Endothelial cell of umbilical vein (primary cell): ENCODE data around the gene HASPIN. TPM values are rescaled to one million over a fixed set of nuclear protein-coding genes. Genes with fewer than 3 reads are reported as not detected.

Source experiments
- BruUV-seq: library from RNA; stranded (reverse); fragments of 400-500 nt; replicated peaks from 2 replicates; lab custom pipeline; 2021; lab: Mats Ljungman, UMichigan
- CTCF ChIA-PET: fragments of 300-600, 350-600 bp; sonication (Branson Sonifier 250); formaldehyde crosslinking; loops from one replicate; lab custom pipeline; 2021; ENCODE audit warnings: antibody characterized with exemption, inconsistent platforms; lab: Charles Lee
- POLR2A ChIA-PET: fragments of 300-600, 350-600 bp; sonication (Branson Sonifier 250); formaldehyde crosslinking; loops from one replicate; lab custom pipeline; 2021; ENCODE audit warnings: antibody characterized with exemption, inconsistent platforms; lab: Charles Lee
- DNase-seq: peaks from one replicate; pipeline ENCODE4 v3.0.0-alpha.2; 2011; ENCODE audit warnings: low read depth, low spot score
- FAIRE-seq: peaks from 2 replicates; lab custom pipeline; 2011; peaks lifted over from hg19 to GRCh38; lab: Jason Lieb, UNC
- H2AFZ ChIP-seq: 2 replicates; pipeline ENCODE4 v1.6.0; 2012; ENCODE audit warnings: low read depth, low read length, control low read depth, inconsistent platforms
- H3K27ac ChIP-seq: 2 replicates; pipeline ENCODE4 v1.5.1; 2011; ENCODE audit warnings: low read depth, mild to moderate bottlenecking, control low read depth, low read length, moderate library complexity; ENCODE audit not compliant: insufficient read depth
- H3K27me3 ChIP-seq, 2 experiments: 2 replicates each; pipeline versions ENCODE4 v1.6.0 to v1.6.1; 2011; ENCODE audit warnings: low read length in 2 of 2, mixed read lengths in 1 of 2; ENCODE audit not compliant: control insufficient read depth in 2 of 2, insufficient read depth in 2 of 2
- H3K36me3 ChIP-seq, 2 experiments: 2 replicates in 1 of 2; 3 replicates in 1 of 2; pipeline ENCODE4 v1.5.1; 2011; ENCODE audit warnings: low read length in 2 of 2, mild to moderate bottlenecking in 1 of 2, moderate library complexity in 1 of 2; ENCODE audit not compliant: control insufficient read depth in 2 of 2, insufficient read depth in 2 of 2; ENCODE audit errors: extremely low read depth in 1 of 2
- H3K4me1 ChIP-seq: 3 replicates; pipeline ENCODE4 v1.5.1; 2011; ENCODE audit warnings: mild to moderate bottlenecking, low read length; ENCODE audit not compliant: control insufficient read depth, insufficient read depth; ENCODE audit errors: extremely low read depth
- H3K4me2 ChIP-seq: 2 replicates; pipeline ENCODE4 v1.6.1; 2011; ENCODE audit warnings: low read length, control low read depth, mixed read lengths; ENCODE audit not compliant: insufficient read depth
- H3K4me3 ChIP-seq, 3 experiments: fragments of 200-600 bp in 1 of 3; sonication (generic), shearing (Covaris generic) in 1 of 3; replicated peaks in 1 of 3; 2 replicates each; pipeline ENCODE4 v1.5.1; 2011 to 2016; ENCODE audit warnings: control low read depth in 3 of 3, low read length in 3 of 3, mild to moderate bottlenecking in 2 of 3, inconsistent platforms in 1 of 3, low read depth in 1 of 3, moderate library complexity in 1 of 3; ENCODE audit not compliant: insufficient read depth in 1 of 3
- H3K79me2 ChIP-seq: 2 replicates; pipeline ENCODE4 v1.6.0; 2012; ENCODE audit warnings: low read length, inconsistent platforms; ENCODE audit not compliant: control insufficient read depth, insufficient read depth
- H3K9ac ChIP-seq: replicated peaks from 2 replicates; pipeline ENCODE3; 2011; ENCODE audit warnings: low read length, control low read depth; ENCODE audit not compliant: insufficient read depth; ENCODE audit errors: extremely low read depth
- H3K9me1 ChIP-seq: replicated peaks from 3 replicates; pipeline ENCODE4 v1.6.0; 2011; ENCODE audit warnings: mild to moderate bottlenecking, low read length; ENCODE audit not compliant: control insufficient read depth, insufficient read depth; ENCODE audit errors: extremely low read depth
- H3K9me3 ChIP-seq: replicated peaks from 2 replicates; pipeline ENCODE4 v1.5.1; 2012; ENCODE audit warnings: low read length, inconsistent platforms; ENCODE audit not compliant: control insufficient read depth, insufficient read depth
- H4K20me1 ChIP-seq: replicated peaks from 2 replicates; pipeline ENCODE3; 2011; ENCODE audit warnings: mild to moderate bottlenecking, low read length; ENCODE audit not compliant: control insufficient read depth, insufficient read depth; ENCODE audit errors: extremely low read depth
- EZH2 ChIP-seq: IDR thresholded peaks from 2 replicates; pipeline ENCODE4 v1.6.1; 2012; ENCODE audit warnings: borderline replicate concordance, low read depth, mild to moderate bottlenecking, moderate library complexity, low read length, inconsistent platforms; ENCODE audit not compliant: severe bottlenecking
- FOS ChIP-seq: IDR thresholded peaks from 2 replicates; pipeline ENCODE4 v1.6.1; 2011; ENCODE audit warnings: mild to moderate bottlenecking, low read length, moderate library complexity, borderline replicate concordance; ENCODE audit not compliant: insufficient read depth
- GATA2 ChIP-seq: IDR thresholded peaks from 2 replicates; pipeline ENCODE4 v1.7.0; 2011; ENCODE audit warnings: low read depth, mild to moderate bottlenecking, moderate library complexity, mixed read lengths, low read length; ENCODE audit not compliant: insufficient read length, insufficient read depth
- JUN ChIP-seq: IDR thresholded peaks from 2 replicates; pipeline ENCODE4 v1.6.1; 2011; ENCODE audit warnings: borderline replicate concordance, low read depth; ENCODE audit not compliant: insufficient read length, insufficient read depth
- MAX ChIP-seq: IDR thresholded peaks from 2 replicates; pipeline ENCODE4 v1.6.1; 2011; ENCODE audit not compliant: insufficient read depth, insufficient read length
- MYC ChIP-seq: IDR thresholded peaks from one replicate; pipeline ENCODE4 v1.6.1; 2011; ENCODE audit warnings: mild to moderate bottlenecking, low read depth, low read length
- POLR2A ChIP-seq: IDR thresholded peaks from 2 replicates; pipeline ENCODE4 v1.6.1; 2012; ENCODE audit warnings: low read depth, mild to moderate bottlenecking, control low read depth, low read length
- POLR2AphosphoS5 ChIP-seq: IDR thresholded peaks from 2 replicates; pipeline ENCODE4 v1.6.1; 2012; ENCODE audit warnings: low read depth, mild to moderate bottlenecking, control low read depth, low read length, moderate library complexity; ENCODE audit not compliant: insufficient read depth
- dilution Hi-C: fragments of 300-500 bp; cut with MboI; formaldehyde crosslinking; loops from one replicate; pipeline ENCODE4 v1.15.0; 2019; ENCODE audit warnings: low sequenced_read_pairs; ENCODE audit not compliant: extremely low pct_ligation_motif_present
- intact Hi-C: fragments of 100-400 bp; cut with micrococcal nuclease; formaldehyde crosslinking; loops from one replicate; pipeline ENCODE4 v1.10.0; 2022
- polyA plus RNA-seq, 4 experiments: library from polyadenylated mRNA; depleted of rRNA in 3 of 4; stranded (reverse) in 3 of 4; unstranded in 1 of 4; fragments of >200 nt; gene quantifications; 2 replicates each; pipeline versions ENCODE4 v1.2.1 to v1.2.3, GENCODE V29; 2011 to 2012; ENCODE audit warnings: missing spikeins in 1 of 4
- total RNA-seq: library from RNA; stranded (reverse); gene quantifications from 2 replicates; pipeline ENCODE4 v1.2.3, GENCODE V29; 2021
- TF ChIP-seq, protein P1 (sequence below), 2 donors: IDR thresholded peaks; 1 replicate in 1 of 2; 2 replicates in 1 of 2; pipeline ENCODE4 v1.5.1; 2011; ENCODE audit warnings: low read length in 2 of 2, mild to moderate bottlenecking in 2 of 2, moderate library complexity in 2 of 2, control low read depth in 1 of 2, inconsistent platforms in 1 of 2, low read depth in 1 of 2; ENCODE audit not compliant: insufficient read depth in 1 of 2; ENCODE audit errors: extremely low read depth in 1 of 2

The HASPIN gene
- total and polyA plus RNA-seq, 2 donors (not counting 3 experiments of a cell fraction or from before 2014, with no cell fraction given) = 2.7 to 13.2 TPM

DNA sequence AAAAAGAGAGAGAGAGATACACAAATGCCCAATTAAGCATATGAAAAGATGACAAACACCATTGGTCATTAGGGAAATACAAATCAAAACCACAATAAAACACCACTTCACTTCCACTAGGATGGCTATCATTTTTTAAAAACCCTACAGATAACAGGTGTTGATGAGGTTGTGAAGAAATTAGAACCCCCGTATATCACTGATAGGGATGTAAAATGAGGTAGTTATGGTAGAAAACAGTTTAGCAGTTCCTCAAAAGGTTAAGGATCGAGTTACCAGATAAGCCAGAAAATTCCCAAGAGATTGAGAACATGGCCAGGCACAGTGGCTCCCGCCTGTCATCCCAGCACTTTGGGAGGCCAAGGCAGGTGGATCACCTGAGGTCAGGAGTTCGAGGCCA, 30.6 kb upstream of the HASPIN start:
- H3K4me3 ChIP-seq = no peak overlapping the region
- H3K4me1 ChIP-seq = peaks cover 5% of the 10 kb centered on the region
- no peak for DNase-seq
- no peak overlapping the region for H3K4me2 ChIP-seq
- H3K9me1 ChIP-seq = no peaks in the 10 kb centered on the region
- intact Hi-C loops = no loop called here
- ChIA-PET POLR2A (no interaction called here), CTCF (no interaction called here)
- FAIRE-seq = no peak
- H3K9ac ChIP-seq = no peak overlapping the region
- no peak overlapping the region for H3K27ac ChIP-seq
- no peaks in the 10 kb centered on the region for H3K36me3 ChIP-seq
- H3K27me3 ChIP-seq = peaks cover 21 to 22% of the 10 kb centered on the region in 2 experiments
- TF ChIP-seq POLR2AphosphoS5 = no peak
- TF ChIP-seq GATA2 = no peak
- TF ChIP-seq EZH2 = no peak
- dilution Hi-C loops = no loop called here
- H3K9me3 ChIP-seq = no peaks in the 10 kb centered on the region
- no peaks in the 10 kb centered on the region for H4K20me1 ChIP-seq
- no TSS peak for BruUV-seq
- H2AFZ ChIP-seq = no peak overlapping the region
- no peaks in the 10 kb centered on the region for H3K79me2 ChIP-seq

- ChIA-PET CTCF (no interaction called here), POLR2A (no interaction called here)
- intact Hi-C loops (no loop called here), dilution Hi-C loops (no loop called here)
- no peak for DNase-seq
- H3K36me3 ChIP-seq = no peaks in the 10 kb centered on the region
- H3K9ac ChIP-seq = no peak overlapping the region
- H3K27ac ChIP-seq = no peak overlapping the region
- H3K4me1 ChIP-seq = peaks cover 5% of the 10 kb centered on the region
- no peaks in the 10 kb centered on the region for H4K20me1 ChIP-seq
- no peak overlapping the region for H3K4me2 ChIP-seq
- H3K9me1 ChIP-seq = no peaks in the 10 kb centered on the region
- no peaks in the 10 kb centered on the region for H3K9me3 ChIP-seq
- H2AFZ ChIP-seq = no peak overlapping the region
- BruUV-seq = no TSS peak
- TF ChIP-seq MYC (no peak), JUN (no peak), POLR2A (no peak), MAX (no peak), FOS (no peak), EZH2 (no peak), POLR2AphosphoS5 (no peak), GATA2 (no peak)
- TF ChIP-seq, protein P1, sequence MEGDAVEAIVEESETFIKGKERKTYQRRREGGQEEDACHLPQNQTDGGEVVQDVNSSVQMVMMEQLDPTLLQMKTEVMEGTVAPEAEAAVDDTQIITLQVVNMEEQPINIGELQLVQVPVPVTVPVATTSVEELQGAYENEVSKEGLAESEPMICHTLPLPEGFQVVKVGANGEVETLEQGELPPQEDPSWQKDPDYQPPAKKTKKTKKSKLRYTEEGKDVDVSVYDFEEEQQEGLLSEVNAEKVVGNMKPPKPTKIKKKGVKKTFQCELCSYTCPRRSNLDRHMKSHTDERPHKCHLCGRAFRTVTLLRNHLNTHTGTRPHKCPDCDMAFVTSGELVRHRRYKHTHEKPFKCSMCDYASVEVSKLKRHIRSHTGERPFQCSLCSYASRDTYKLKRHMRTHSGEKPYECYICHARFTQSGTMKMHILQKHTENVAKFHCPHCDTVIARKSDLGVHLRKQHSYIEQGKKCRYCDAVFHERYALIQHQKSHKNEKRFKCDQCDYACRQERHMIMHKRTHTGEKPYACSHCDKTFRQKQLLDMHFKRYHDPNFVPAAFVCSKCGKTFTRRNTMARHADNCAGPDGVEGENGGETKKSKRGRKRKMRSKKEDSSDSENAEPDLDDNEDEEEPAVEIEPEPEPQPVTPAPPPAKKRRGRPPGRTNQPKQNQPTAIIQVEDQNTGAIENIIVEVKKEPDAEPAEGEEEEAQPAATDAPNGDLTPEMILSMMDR (IDR thresholded peaks at IDR 0.05; ENCODE audit: extremely low read depth in 1 of 2, insufficient read depth in 1 of 2, low read depth in 1 of 2, low read length in 2 of 2) = no peak
- FAIRE-seq = no peak
- H3K4me3 ChIP-seq = no peak overlapping the region
- H3K27me3 ChIP-seq = peaks cover 21 to 22% of the 10 kb centered on the region in 2 experiments
- H3K79me2 ChIP-seq = no peaks in the 10 kb centered on the region
Measured at GRCh38 chr17:3693829-3694231, 29.9 kb upstream of the HASPIN start.
